Liver (tissue), 10 donors: ENCODE results near the gene SH2D6. TPM values are rescaled to one million over a fixed set of nuclear protein-coding genes. Genes with fewer than 3 reads are reported as not detected.

Experiments used
- DNase-seq: peaks from one replicate; pipeline ENCODE4 v3.0.0-alpha.2; 2017; ENCODE audit warnings: low spot score
- H3K27ac ChIP-seq, 2 donors: one replicate each; pipeline ENCODE4 v1.7.0; 2013; ENCODE audit warnings: inconsistent platforms in 2 of 2, low read length in 2 of 2, control low read depth in 1 of 2, low read depth in 1 of 2, mild to moderate bottlenecking in 1 of 2
- H3K27me3 ChIP-seq, 4 donors: one replicate each; pipeline versions ENCODE4 v1.6.1 to v1.7.0; 2013; ENCODE audit warnings: low read length in 3 of 4, inconsistent platforms in 1 of 4, mild to moderate bottlenecking in 1 of 4, moderate library complexity in 1 of 4; ENCODE audit not compliant: control insufficient read depth in 4 of 4, insufficient read depth in 4 of 4
- H3K36me3 ChIP-seq, 4 donors: one replicate each; pipeline versions ENCODE4 v1.6.1 to v1.7.0; 2013; ENCODE audit warnings: low read length in 3 of 4, mild to moderate bottlenecking in 3 of 4, low read depth in 1 of 4, moderate library complexity in 1 of 4; ENCODE audit not compliant: control insufficient read depth in 4 of 4, insufficient read depth in 3 of 4
- H3K4me1 ChIP-seq, 4 donors: one replicate each; pipeline versions ENCODE4 v1.6.1 to v1.7.0; 2013; ENCODE audit warnings: low read length in 3 of 4, mild to moderate bottlenecking in 3 of 4, moderate library complexity in 1 of 4; ENCODE audit not compliant: control insufficient read depth in 4 of 4, insufficient read depth in 4 of 4
- H3K4me3 ChIP-seq, 3 donors: one replicate each; pipeline versions ENCODE4 v1.6.1 to v1.7.0; 2013; ENCODE audit warnings: low read length in 3 of 3, control low read depth in 1 of 3, low read depth in 1 of 3, mild to moderate bottlenecking in 1 of 3
- H3K9ac ChIP-seq, 2 donors: one replicate each; pipeline ENCODE4 v1.7.0; 2013; ENCODE audit warnings: low read length in 2 of 2, mild to moderate bottlenecking in 2 of 2, moderate library complexity in 2 of 2, control low read depth in 1 of 2, low read depth in 1 of 2
- H3K9me3 ChIP-seq, 4 donors: one replicate each; pipeline versions ENCODE4 v1.6.1 to v1.7.0; 2013; ENCODE audit warnings: low read length in 3 of 4; ENCODE audit not compliant: control insufficient read depth in 4 of 4
- ATF3 ChIP-seq: IDR thresholded peaks from 2 replicates; pipeline ENCODE4 v1.6.1; 2016; ENCODE audit warnings: antibody characterized with exemption
- CTCF ChIP-seq: fragments of 150-350 bp; IDR thresholded peaks from 2 replicates; pipeline ENCODE4 v1.5.1; 2017; ENCODE audit warnings: improper control_type of control experiment, low read depth, low read length; ENCODE audit not compliant: missing input control
- EGR1 ChIP-seq, 2 donors: IDR thresholded peaks; 2 replicates each; pipeline ENCODE4 v1.6.1; 2016 to 2018; ENCODE audit warnings: antibody characterized with exemption in 2 of 2, low read depth in 2 of 2
- FOXA1 ChIP-seq: IDR thresholded peaks from 2 replicates; pipeline ENCODE4 v1.6.1; 2016; ENCODE audit warnings: antibody characterized with exemption
- FOXA2 ChIP-seq: IDR thresholded peaks from 2 replicates; pipeline ENCODE4 v1.6.1; 2016; ENCODE audit warnings: antibody characterized with exemption
- GABPA ChIP-seq, 2 donors: IDR thresholded peaks in 1 of 2; conservative IDR thresholded peaks in 1 of 2; 2 replicates each; pipeline ENCODE4 v1.6.1; 2016; ENCODE audit warnings: antibody characterized with exemption in 2 of 2, mild to moderate bottlenecking in 1 of 2, moderate library complexity in 1 of 2
- HNF4A ChIP-seq, 2 donors: conservative IDR thresholded peaks; 2 replicates each; pipeline ENCODE4 v1.6.1; 2016; ENCODE audit warnings: antibody characterized with exemption in 2 of 2, mild to moderate bottlenecking in 2 of 2
- HNF4G ChIP-seq: IDR thresholded peaks from 2 replicates; pipeline ENCODE4 v1.6.1; 2016; ENCODE audit warnings: antibody characterized with exemption
- JUND ChIP-seq, 2 donors: IDR thresholded peaks; 2 replicates each; pipeline ENCODE4 v1.6.1; 2016; ENCODE audit warnings: antibody characterized with exemption in 2 of 2
- MAX ChIP-seq: IDR thresholded peaks from 2 replicates; pipeline ENCODE4 v1.6.1; 2016; ENCODE audit warnings: antibody characterized with exemption
- NR2F2 ChIP-seq: IDR thresholded peaks from 2 replicates; pipeline ENCODE4 v1.6.1; 2016; ENCODE audit warnings: antibody characterized with exemption
- RAD21 ChIP-seq, 2 donors: IDR thresholded peaks; 2 replicates each; pipeline ENCODE4 v1.6.1; 2016; ENCODE audit warnings: antibody characterized with exemption in 2 of 2, mild to moderate bottlenecking in 2 of 2
- REST ChIP-seq: IDR thresholded peaks from 2 replicates; pipeline ENCODE4 v1.6.1; 2016; ENCODE audit warnings: antibody characterized with exemption, mild to moderate bottlenecking
- RXRA ChIP-seq, 2 donors: IDR thresholded peaks; 2 replicates each; pipeline ENCODE4 v1.6.1; 2017 to 2018; ENCODE audit warnings: antibody characterized with exemption in 2 of 2, mild to moderate bottlenecking in 1 of 2
- SP1 ChIP-seq: IDR thresholded peaks from 2 replicates; pipeline ENCODE4 v1.6.1; 2018; ENCODE audit warnings: antibody characterized with exemption, mild to moderate bottlenecking
- TAF1 ChIP-seq: conservative IDR thresholded peaks from 2 replicates; pipeline ENCODE4 v1.6.1; 2016; ENCODE audit warnings: antibody characterized with exemption, mild to moderate bottlenecking
- YY1 ChIP-seq: IDR thresholded peaks from 2 replicates; pipeline ENCODE4 v1.6.1; 2016; ENCODE audit warnings: antibody characterized with exemption, mild to moderate bottlenecking
- ZBTB33 ChIP-seq: IDR thresholded peaks from 2 replicates; pipeline ENCODE4 v1.6.1; 2016; ENCODE audit warnings: antibody characterized with exemption
- WGBS: extraction: QIAGEN DNeasy Blood & Tissue Kit; methylation state at CpG from one replicate; pipeline ENCODE4 v1.1.7; 2013; 5-methylcytosine and 5-hydroxymethylcytosine counted together
- polyA plus RNA-seq, 2 donors: library from polyadenylated mRNA; stranded (reverse) in 1 of 2; unstranded in 1 of 2; fragments of 200-250 nt in 1 of 2; fragments of >200 nt in 1 of 2; fragmentation: Nextera tagmentation in 1 of 2; extraction: Ambion mirVana in 1 of 2; gene quantifications; one replicate each; pipeline versions ENCODE4 v1.2.1 to v1.2.3, GENCODE V29; 2013 to 2015
- small RNA-seq: library from RNA; depleted of rRNA; stranded (forward); fragments of <200 nt; gene quantifications from one replicate; pipeline ENCODE3, GENCODE V24; 2014
- total RNA-seq, 2 donors: library from RNA; depleted of rRNA; stranded (reverse); fragments of >200 nt; gene quantifications; one replicate each; pipeline ENCODE4 v1.2.3, GENCODE V29; 2014
- donor health status: healthy.
- donor health status: healthy.
- donor health status: healthy.
- donor health status: healthy.
- donor health status: healthy.

SH2D6 gene
- total and polyA plus RNA-seq, 4 donors: 0.28 to 0.92 (median 0.39) TPM; not detected in 1

- no peak overlapping the region for H3K4me3 ChIP-seq
- H3K9ac ChIP-seq: no peak overlapping the region
- H3K36me3 ChIP-seq: no peaks in the 10 kb centered on the region
- H3K27ac ChIP-seq: no peak overlapping the region
- peaks cover 0 to 7% (median 5%) of the 10 kb centered on the region in 4 donors for H3K4me1 ChIP-seq
- H3K27me3 ChIP-seq: no peaks in the 10 kb centered on the region
- no peaks in the 10 kb centered on the region for H3K9me3 ChIP-seq
- TF ChIP-seq ZBTB33: no peak
- no peak for TF ChIP-seq HNF4G
- TF ChIP-seq GABPA (IDR thresholded peaks at IDR 0.05 in 1 of 2, conservative IDR thresholded peaks at IDR 0.05 in 1 of 2): no peak
- TF ChIP-seq REST: no peak
- no peak for TF ChIP-seq FOXA1
- TF ChIP-seq FOXA2: no peak
- no peak for TF ChIP-seq JUND (IDR thresholded peaks at IDR 0.05)
- TF ChIP-seq RXRA (IDR thresholded peaks at IDR 0.05): no peak
- no peak for TF ChIP-seq YY1
- no peak for TF ChIP-seq CTCF
- TF ChIP-seq EGR1 (IDR thresholded peaks at IDR 0.05; ENCODE audit: low read depth in 2 of 2): no peak
- no peak for TF ChIP-seq ATF3
- TF ChIP-seq HNF4A (conservative IDR thresholded peaks at IDR 0.05): no peak
- TF ChIP-seq RAD21 (IDR thresholded peaks at IDR 0.05): no peak
- no peak for TF ChIP-seq MAX
- TF ChIP-seq TAF1: no peak
- TF ChIP-seq SP1: no peak
- TF ChIP-seq NR2F2: no peak
- 95% methylated on average over 3 of the region's 3 CpGs for WGBS
- no peak for DNase-seq
These were observed 67.3 kb downstream of the SH2D6 start for GRCh38 chr2:85485815-85486214.

Small RNAs within 50 kb of the gene (small RNA-seq; reads per million reads assigned to genes)
- gene AC062037.2 (not detected), gene RF00019 (not detected), gene RN7SL251P (not detected)

Other genes with a start within 250 kb of the SH2D6 start
- gene TGOLN2, start 90.7 kb upstream of the SH2D6 start, total RNA-seq: 100 to 1,000 TPM in 1 of 2 donors, 10 to 100 TPM in 1; 68.8 to 114 TPM
- 10 to 100 TPM; 56.7 to 66.3 TPM for gene TGOLN2, start 90.7 kb upstream of the SH2D6 start, polyA plus RNA-seq
- gene RETSAT, start 64.2 kb upstream of the SH2D6 start, total RNA-seq: 100 to 1,000 TPM in 1 of 2 donors, 10 to 100 TPM in 1; 58.5 to 101 TPM
- gene RETSAT, start 64.2 kb upstream of the SH2D6 start, polyA plus RNA-seq: 10 to 100 TPM; 22.8 to 82.9 TPM
- gene ELMOD3, start 63.9 kb upstream of the SH2D6 start, total RNA-seq: 10 to 100 TPM in 1 of 2 donors, 1 to 10 TPM in 1; 5.5 to 15.8 TPM
- 1 to 10 TPM; 6.3 to 9.7 TPM for gene ELMOD3, start 63.9 kb upstream of the SH2D6 start, polyA plus RNA-seq
- gene CAPG, start 8.3 kb upstream of the SH2D6 start, total RNA-seq: 10 to 100 TPM in 1 of 2 donors, 1 to 10 TPM in 1; 4.1 to 19.3 TPM
- 1 to 10 TPM; 2.7 to 6.3 TPM for gene CAPG, start 8.3 kb upstream of the SH2D6 start, polyA plus RNA-seq
- gene MAT2A, start 120.5 kb downstream of the SH2D6 start, total RNA-seq: 100 to 1,000 TPM in 1 of 2 donors, 10 to 100 TPM in 1; 60.5 to 104 TPM
- gene MAT2A, start 120.5 kb downstream of the SH2D6 start, polyA plus RNA-seq: 10 to 100 TPM; 48.3 to 99.3 TPM
- 100 to 1,000 TPM in 1 of 2 donors, 10 to 100 TPM in 1; 77.5 to 189 TPM for gene GGCX, start 142.8 kb downstream of the SH2D6 start, total RNA-seq
- 100 to 1,000 TPM in 1 of 2 donors, 10 to 100 TPM in 1; 67.3 to 103 TPM for gene GGCX, start 142.8 kb downstream of the SH2D6 start, polyA plus RNA-seq
- 10 to 100 TPM; 29.2 to 50.8 TPM for gene VAMP8, start 158.9 kb downstream of the SH2D6 start, total RNA-seq
- 100 to 1,000 TPM; 108 to 140 TPM for gene VAMP8, start 158.9 kb downstream of the SH2D6 start, polyA plus RNA-seq
- gene VAMP5, start 165.7 kb downstream of the SH2D6 start, total RNA-seq: 10 to 100 TPM in 1 of 2 donors, 1 to 10 TPM in 1; 9.7 to 11.3 TPM
- gene VAMP5, start 165.7 kb downstream of the SH2D6 start, polyA plus RNA-seq: 10 to 100 TPM; 69.1 to 74.6 TPM
- gene RNF181, start 177.0 kb downstream of the SH2D6 start, total RNA-seq: 100 to 1,000 TPM; 101 to 108 TPM
- gene RNF181, start 177.0 kb downstream of the SH2D6 start, polyA plus RNA-seq: 100 to 1,000 TPM; 120 to 195 TPM
- 10 to 100 TPM; 13.1 to 18.5 TPM for gene TMEM150A, start 184.0 kb downstream of the SH2D6 start, total RNA-seq
- gene TMEM150A, start 184.0 kb downstream of the SH2D6 start, polyA plus RNA-seq: 10 to 100 TPM; 30.7 to 32.5 TPM
- gene C2orf68, start 193.4 kb downstream of the SH2D6 start, total RNA-seq: 10 to 100 TPM in 1 of 2 donors, 1 to 10 TPM in 1; 7.6 to 13.4 TPM
- gene C2orf68, start 193.4 kb downstream of the SH2D6 start, polyA plus RNA-seq: 10 to 100 TPM in 1 of 2 donors, 1 to 10 TPM in 1; 9.8 to 20.9 TPM
- gene USP39, start 197.5 kb downstream of the SH2D6 start, total RNA-seq: 10 to 100 TPM; 20.8 to 30.5 TPM
- 10 to 100 TPM; 14.9 to 17.7 TPM for gene USP39, start 197.5 kb downstream of the SH2D6 start, polyA plus RNA-seq
- gene SFTPB, start 249.5 kb downstream of the SH2D6 start, total RNA-seq: not detected
- not detected for gene SFTPB, start 249.5 kb downstream of the SH2D6 start, polyA plus RNA-seq